Suprapubic skin (tissue), 4 donors: ENCODE measurements around the gene RAPGEF2. TPM values are rescaled to one million over a fixed set of nuclear protein-coding genes. Genes with fewer than 3 reads are reported as not detected.

Experiments
- DNase-seq, 2 donors: peaks; one replicate each; pipeline ENCODE4 v3.0.0-alpha.2; 2019; ENCODE audit warnings: low spot score in 2 of 2
- H3K27ac ChIP-seq: fragments of 200-600 bp; sonication (generic); one replicate; pipeline ENCODE4 v1.5.1; 2019
- H3K27me3 ChIP-seq: fragments of 200-600 bp; sonication (generic); one replicate; pipeline ENCODE4 v1.5.1; 2019
- H3K36me3 ChIP-seq: fragments of 200-600 bp; sonication (generic); one replicate; pipeline ENCODE4 v1.5.1; 2019
- H3K4me1 ChIP-seq: fragments of 200-600 bp; sonication (generic); one replicate; pipeline ENCODE4 v1.5.1; 2019
- H3K4me3 ChIP-seq: fragments of 200-600 bp; sonication (generic); one replicate; pipeline ENCODE4 v1.5.1; 2019; ENCODE audit warnings: mild to moderate bottlenecking
- H3K9me3 ChIP-seq: fragments of 200-600 bp; sonication (generic); one replicate; pipeline ENCODE4 v1.5.1; 2019
- CTCF ChIP-seq, 2 donors: fragments of 200-600 bp in 1 of 2; fragments of 450-650 bp in 1 of 2; sonication (generic) in 1 of 2; IDR thresholded peaks; one replicate each; pipeline ENCODE4 v1.5.1; 2016 to 2019; ENCODE audit warnings: antibody characterized with exemption in 2 of 2, mild to moderate bottlenecking in 1 of 2, moderate library complexity in 1 of 2
- EP300 ChIP-seq: sonication (generic); formaldehyde crosslinking; IDR thresholded peaks from one replicate; pipeline ENCODE4 v1.6.1; 2017; ENCODE audit warnings: antibody characterized with exemption
- POLR2A ChIP-seq, 2 donors: fragments of 450-650 bp; IDR thresholded peaks; one replicate each; pipeline ENCODE4 v1.6.1; 2017; ENCODE audit warnings: antibody characterized with exemption in 2 of 2, mild to moderate bottlenecking in 2 of 2, moderate library complexity in 2 of 2
- POLR2AphosphoS5 ChIP-seq, 3 donors: sonication (generic); formaldehyde crosslinking; IDR thresholded peaks; one replicate each; pipeline ENCODE4 v1.6.1; 2017; ENCODE audit warnings: antibody characterized with exemption in 3 of 3
- WGBS: methylation state at CpG from one replicate; pipeline ENCODE4 v1.1.5; 2018; 5-methylcytosine and 5-hydroxymethylcytosine counted together
- total RNA-seq, 4 donors: library from RNA; depleted of rRNA; stranded (reverse); fragments of >200 nt; gene quantifications; one replicate each; pipeline ENCODE4 v1.1.0, GENCODE V29; 2016

The RAPGEF2 gene
- total RNA-seq, 4 donors from 2014 or later = 31.3 to 62.4 (median 43.5) TPM

- Histone ChIP-seq H3K4me3 (no peak overlapping the region), H3K4me1 (peaks cover 9% of the 10 kb centered on the region), H3K9me3 (no peaks in the 10 kb centered on the region), H3K36me3 (no peaks in the 10 kb centered on the region), H3K27me3 (no peaks in the 10 kb centered on the region), H3K27ac (no peak overlapping the region)
- TF ChIP-seq POLR2AphosphoS5 (IDR thresholded peaks at IDR 0.05) (no peak), EP300 (no peak), CTCF (IDR thresholded peaks at IDR 0.05) (no peak), POLR2A (IDR thresholded peaks at IDR 0.05) (no peak)
- 93% methylated on average over 5 of the region's 5 CpGs for WGBS
- DNase-seq = no peak
Observed at GRCh38 chr4:159278399-159278798, 175.5 kb downstream of the RAPGEF2 start.

GRCh38 chr4:159279084-159279483 lies 176.2 kb downstream of the RAPGEF2 start:
- TF ChIP-seq POLR2AphosphoS5 (IDR thresholded peaks at IDR 0.05) (no peak), CTCF (IDR thresholded peaks at IDR 0.05) (no peak), EP300 (no peak), POLR2A (IDR thresholded peaks at IDR 0.05) (no peak)
- H3K27ac ChIP-seq = no peak overlapping the region
- no peaks in the 10 kb centered on the region for H3K36me3 ChIP-seq
- peaks cover 10% of the 10 kb centered on the region for H3K4me1 ChIP-seq
- no peak for DNase-seq
- no peaks in the 10 kb centered on the region for H3K27me3 ChIP-seq
- WGBS = 88% methylated on average over 6 of the region's 6 CpGs
- no peaks in the 10 kb centered on the region for H3K9me3 ChIP-seq
- H3K4me3 ChIP-seq = no peak overlapping the region

GRCh38 chr4:159280442-159281172 lies 177.7 kb downstream of the RAPGEF2 start:
- H3K4me1 ChIP-seq = peaks cover 11% of the 10 kb centered on the region
- TF ChIP-seq POLR2A (IDR thresholded peaks at IDR 0.05) = no peak
- no peak for TF ChIP-seq EP300
- TF ChIP-seq CTCF (IDR thresholded peaks at IDR 0.05) = no peak
- TF ChIP-seq POLR2AphosphoS5 (IDR thresholded peaks at IDR 0.05) = no peak
- H3K4me3 ChIP-seq = no peak overlapping the region
- 97% methylated on average over 13 of the region's 13 CpGs for WGBS
- no peaks in the 10 kb centered on the region for H3K27me3 ChIP-seq
- no peaks in the 10 kb centered on the region for H3K36me3 ChIP-seq
- H3K9me3 ChIP-seq = no peaks in the 10 kb centered on the region
- no peak for DNase-seq
- H3K27ac ChIP-seq = no peak overlapping the region

- H3K4me1 ChIP-seq = peaks cover 11% of the 10 kb centered on the region
- DNase-seq = no peak
- WGBS = 84% methylated on average over 2 of the region's 2 CpGs
- TF ChIP-seq EP300 (no peak), POLR2A (IDR thresholded peaks at IDR 0.05) (no peak), CTCF (IDR thresholded peaks at IDR 0.05) (no peak), POLR2AphosphoS5 (IDR thresholded peaks at IDR 0.05) (no peak)
- no peaks in the 10 kb centered on the region for H3K27me3 ChIP-seq
- no peaks in the 10 kb centered on the region for H3K9me3 ChIP-seq
- no peak overlapping the region for H3K27ac ChIP-seq
- no peaks in the 10 kb centered on the region for H3K36me3 ChIP-seq
- no peak overlapping the region for H3K4me3 ChIP-seq
Observed at GRCh38 chr4:159281771-159282170, 178.9 kb downstream of the RAPGEF2 start.

GRCh38 chr4:159282329-159282728 lies 179.4 kb downstream of the RAPGEF2 start:
- H3K4me3 ChIP-seq = no peak overlapping the region
- H3K27me3 ChIP-seq = no peaks in the 10 kb centered on the region
- peaks cover 11% of the 10 kb centered on the region for H3K4me1 ChIP-seq
- TF ChIP-seq EP300 (no peak), POLR2A (IDR thresholded peaks at IDR 0.05) (no peak), POLR2AphosphoS5 (IDR thresholded peaks at IDR 0.05) (no peak), CTCF (IDR thresholded peaks at IDR 0.05) (no peak)
- H3K36me3 ChIP-seq = no peaks in the 10 kb centered on the region
- 90% methylated on average over 5 of the region's 5 CpGs for WGBS
- DNase-seq = no peak
- H3K9me3 ChIP-seq = no peaks in the 10 kb centered on the region
- H3K27ac ChIP-seq = no peak overlapping the region
